AG04450 (cell line): ENCODE results near the gene ZIC5. TPM values are rescaled to one million over a fixed set of nuclear protein-coding genes. Genes with fewer than 3 reads are reported as not detected.

Source experiments
- CTCF ChIA-PET: fragments of 300-600, 350-600 bp; formaldehyde crosslinking; extraction: SDS; loops from one replicate; lab custom pipeline; 2022; ENCODE audit warnings: antibody characterized with exemption, inconsistent platforms; lab: Charles Lee
- POLR2A ChIA-PET: fragments of 350-600 bp; formaldehyde crosslinking; extraction: SDS; loops from one replicate; lab custom pipeline; 2021; ENCODE audit warnings: antibody characterized with exemption, inconsistent platforms; lab: Yijun Ruan, JAX
- DNase-seq: peaks from one replicate; pipeline ENCODE4 v3.0.0-alpha.2; 2011; ENCODE audit warnings: low read depth, low spot score
- H3K27ac ChIP-seq: one replicate; pipeline ENCODE4 v1.5.1; 2012; ENCODE audit warnings: low read depth, low read length, control low read depth
- H3K27me3 ChIP-seq: one replicate; pipeline ENCODE4 v1.6.0; 2012; ENCODE audit warnings: low read length; ENCODE audit not compliant: control insufficient read depth, insufficient read depth
- H3K4me3 ChIP-seq: 2 replicates; pipeline ENCODE4 v1.5.1; 2011; ENCODE audit warnings: mild to moderate bottlenecking, low read depth, low read length, control low read depth
- H3K9me3 ChIP-seq: 2 replicates; pipeline ENCODE4 v1.5.1; 2012; ENCODE audit warnings: low read length; ENCODE audit not compliant: control insufficient read depth, insufficient read depth
- polyA plus RNA-seq: library from polyadenylated mRNA; depleted of rRNA; stranded (reverse); fragments of >200 nt; gene quantifications from 2 replicates; pipeline ENCODE4 v1.2.3, GENCODE V29; 2011
- TF ChIP-seq, protein P1 (sequence below): IDR thresholded peaks from 2 replicates; pipeline ENCODE4 v1.5.1; 2011; ENCODE audit warnings: low read depth, low read length, control low read depth, inconsistent platforms

ZIC5 gene
- polyA plus RNA-seq, 1 experiment: not detected

DNA sequence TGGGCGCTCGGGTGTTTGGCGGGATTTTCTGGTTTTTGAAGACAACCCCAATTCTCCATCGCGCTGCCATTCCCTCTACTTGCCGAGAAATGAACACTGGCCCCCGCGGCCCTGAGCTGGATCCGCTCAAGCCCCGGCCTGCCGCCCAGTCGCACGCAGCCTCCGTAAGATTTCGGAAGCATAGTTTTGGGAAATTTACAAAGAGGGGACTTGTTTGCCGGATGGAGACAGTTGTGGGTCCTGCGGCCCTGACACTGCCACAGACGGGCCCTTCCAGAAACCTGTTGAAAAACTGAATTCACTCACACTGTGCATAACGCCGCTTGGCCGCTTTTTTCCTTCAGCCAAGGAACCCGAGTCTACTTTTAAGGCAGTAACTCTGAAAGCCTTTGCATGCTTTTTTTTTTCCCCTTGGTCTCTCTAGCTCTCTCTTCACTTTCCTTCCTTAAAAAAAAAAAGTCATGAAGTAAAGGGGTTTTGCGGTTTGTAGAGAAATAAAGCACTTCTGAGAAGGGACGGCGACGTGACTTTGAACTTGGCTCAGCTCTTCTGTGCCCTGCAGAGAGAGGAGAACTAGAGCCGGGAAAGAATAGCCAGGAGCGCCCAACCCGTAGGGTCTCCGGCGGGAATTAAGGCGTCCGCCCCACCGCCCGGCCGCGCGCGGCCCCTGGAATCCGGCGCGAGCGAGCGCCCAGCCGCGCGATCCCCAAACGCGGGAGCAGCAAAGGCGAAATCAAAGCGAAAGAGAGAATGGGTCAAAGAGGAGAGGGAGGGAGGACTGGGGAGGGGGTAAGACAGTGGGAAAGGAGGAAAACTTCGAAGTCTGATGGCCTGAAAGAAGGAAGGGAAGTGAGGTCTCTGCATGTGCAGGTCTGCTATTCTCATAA lies 6.6 kb upstream of the ZIC5 start:
- no peak for DNase-seq
- Histone ChIP-seq H3K4me3 (no peak overlapping the region), H3K27ac (no peak overlapping the region), H3K27me3 (peaks cover 82% of the 10 kb centered on the region), H3K9me3 (peaks cover 26% of the 10 kb centered on the region)
- ChIA-PET CTCF (no interaction called here), POLR2A (no interaction called here)
- TF ChIP-seq, protein P1, sequence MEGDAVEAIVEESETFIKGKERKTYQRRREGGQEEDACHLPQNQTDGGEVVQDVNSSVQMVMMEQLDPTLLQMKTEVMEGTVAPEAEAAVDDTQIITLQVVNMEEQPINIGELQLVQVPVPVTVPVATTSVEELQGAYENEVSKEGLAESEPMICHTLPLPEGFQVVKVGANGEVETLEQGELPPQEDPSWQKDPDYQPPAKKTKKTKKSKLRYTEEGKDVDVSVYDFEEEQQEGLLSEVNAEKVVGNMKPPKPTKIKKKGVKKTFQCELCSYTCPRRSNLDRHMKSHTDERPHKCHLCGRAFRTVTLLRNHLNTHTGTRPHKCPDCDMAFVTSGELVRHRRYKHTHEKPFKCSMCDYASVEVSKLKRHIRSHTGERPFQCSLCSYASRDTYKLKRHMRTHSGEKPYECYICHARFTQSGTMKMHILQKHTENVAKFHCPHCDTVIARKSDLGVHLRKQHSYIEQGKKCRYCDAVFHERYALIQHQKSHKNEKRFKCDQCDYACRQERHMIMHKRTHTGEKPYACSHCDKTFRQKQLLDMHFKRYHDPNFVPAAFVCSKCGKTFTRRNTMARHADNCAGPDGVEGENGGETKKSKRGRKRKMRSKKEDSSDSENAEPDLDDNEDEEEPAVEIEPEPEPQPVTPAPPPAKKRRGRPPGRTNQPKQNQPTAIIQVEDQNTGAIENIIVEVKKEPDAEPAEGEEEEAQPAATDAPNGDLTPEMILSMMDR: no peak

DNA sequence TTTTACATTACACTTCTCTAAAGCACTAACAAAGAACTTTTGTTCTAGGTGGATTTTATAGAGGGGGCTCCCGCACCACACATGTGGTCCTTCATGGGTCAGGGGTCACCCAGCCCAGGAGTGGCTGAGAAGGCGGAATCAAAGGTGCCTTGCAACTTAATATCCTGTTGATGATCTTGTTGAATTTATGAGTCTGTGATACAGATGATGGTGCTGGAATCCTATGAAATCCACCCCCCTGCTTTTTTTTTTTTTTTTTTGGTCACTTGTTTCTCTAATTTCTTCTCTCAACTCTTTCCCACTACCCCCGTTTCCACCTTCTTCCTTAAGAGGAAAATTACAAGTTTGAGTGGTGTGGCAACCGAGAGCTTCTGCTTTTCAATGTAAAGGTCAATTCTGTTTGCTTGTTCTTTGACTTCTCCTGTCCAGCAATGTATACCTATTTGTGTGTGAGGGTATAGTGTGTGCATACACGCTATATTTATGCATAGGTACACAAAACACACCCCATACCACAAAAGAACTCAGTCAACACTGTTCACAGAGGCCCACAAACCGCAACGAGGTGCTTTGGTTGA lies 5.9 kb upstream of the ZIC5 start:
- Histone ChIP-seq H3K27ac (no peak overlapping the region), H3K27me3 (peaks cover 82% of the 10 kb centered on the region), H3K4me3 (no peak overlapping the region), H3K9me3 (peaks cover 21% of the 10 kb centered on the region)
- POLR2A ChIA-PET: no interaction called here
- TF ChIP-seq, protein P1: no peak
- no peak for DNase-seq
- CTCF ChIA-PET: no interaction called here

DNA sequence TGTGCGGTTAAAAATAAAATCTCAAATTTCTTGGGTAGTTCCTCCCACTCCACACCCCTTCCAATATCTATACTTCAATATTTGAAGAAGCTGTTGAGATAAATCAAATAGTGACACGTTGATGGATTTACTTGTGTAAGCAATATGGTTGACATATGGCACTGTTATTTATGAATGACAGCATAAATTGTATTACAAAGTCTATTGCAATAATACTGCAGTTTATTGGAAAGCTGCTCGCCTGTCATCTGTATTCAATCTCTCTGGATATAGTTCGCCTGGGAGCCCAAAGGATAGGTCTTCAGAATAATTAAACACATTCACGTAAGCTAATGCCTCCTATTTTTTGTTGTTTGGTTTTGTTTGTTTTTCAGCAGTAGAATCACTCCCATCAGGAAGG lies 5.0 kb upstream of the ZIC5 start:
- Histone ChIP-seq H3K27me3 (peaks cover 89% of the 10 kb centered on the region), H3K9me3 (peaks cover 27% of the 10 kb centered on the region), H3K4me3 (no peak overlapping the region), H3K27ac (no peak overlapping the region)
- TF ChIP-seq, protein P1: no peak
- ChIA-PET CTCF (no interaction called here), POLR2A (interaction anchor here (0.6 kb wide), 1 partner anchor 331 kb away, joined by 4 read pairs; no protein-coding TSS in a partner anchor)
- DNase-seq: no peak

GRCh38 chr13:99975626-99976025 lies 4.1 kb upstream of the ZIC5 start:
- peaks cover 92% of the 10 kb centered on the region for H3K27me3 ChIP-seq
- TF ChIP-seq, protein P1: no peak
- POLR2A ChIA-PET: no interaction called here
- H3K9me3 ChIP-seq: peaks cover 28% of the 10 kb centered on the region
- H3K4me3 ChIP-seq: no peak overlapping the region
- CTCF ChIA-PET: no interaction called here
- DNase-seq: no peak
- H3K27ac ChIP-seq: no peak overlapping the region

DNA sequence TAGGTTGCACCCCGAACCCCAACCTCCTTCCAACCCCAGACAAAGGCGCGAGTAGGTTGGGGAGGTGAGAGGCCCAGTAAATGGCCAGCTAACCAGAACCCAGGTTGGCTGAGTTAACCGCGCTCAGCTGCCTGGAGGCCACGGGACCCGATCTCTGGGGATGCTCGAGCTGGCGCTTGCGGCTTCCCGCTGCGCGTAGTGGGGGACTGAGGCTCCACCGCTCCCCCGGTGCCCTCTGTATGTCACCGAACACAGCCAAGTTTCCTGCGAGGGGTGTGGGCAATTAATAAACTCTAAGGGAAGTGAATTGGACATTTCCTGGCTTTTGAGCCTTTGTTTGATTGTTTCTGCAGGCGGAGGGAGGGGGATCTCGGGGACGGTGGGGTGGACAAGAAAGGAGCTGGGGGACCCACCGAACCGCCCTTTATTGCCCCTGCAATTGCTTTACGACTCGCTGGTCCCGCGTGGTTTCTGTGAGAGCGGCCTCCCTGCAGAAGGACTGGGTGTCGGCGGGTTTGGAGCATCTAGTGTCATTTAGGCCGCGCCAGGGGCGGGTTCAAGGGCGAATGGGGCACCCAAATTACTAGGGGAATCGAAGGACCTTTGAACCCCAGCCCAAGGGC lies 3.5 kb upstream of the ZIC5 start:
- no peak for DNase-seq
- CTCF ChIA-PET: interaction anchor here (0.9 kb wide), 1 partner anchor 568 kb away, joined by 3 read pairs; no protein-coding TSS in a partner anchor
- Histone ChIP-seq H3K27ac (no peak overlapping the region), H3K27me3 (peaks cover 91% of the 10 kb centered on the region), H3K4me3 (no peak overlapping the region), H3K9me3 (peaks cover 28% of the 10 kb centered on the region)
- TF ChIP-seq, protein P1: no peak
- POLR2A ChIA-PET: no interaction called here
